ENCODE data around the gene ATXN10.
"Not testable (repeated sequence)": the region's sequence is repeated elsewhere in the genome, so short reads cannot be mapped to it uniquely, and the experiment has no call there.

The ATXN10 gene

DNA sequence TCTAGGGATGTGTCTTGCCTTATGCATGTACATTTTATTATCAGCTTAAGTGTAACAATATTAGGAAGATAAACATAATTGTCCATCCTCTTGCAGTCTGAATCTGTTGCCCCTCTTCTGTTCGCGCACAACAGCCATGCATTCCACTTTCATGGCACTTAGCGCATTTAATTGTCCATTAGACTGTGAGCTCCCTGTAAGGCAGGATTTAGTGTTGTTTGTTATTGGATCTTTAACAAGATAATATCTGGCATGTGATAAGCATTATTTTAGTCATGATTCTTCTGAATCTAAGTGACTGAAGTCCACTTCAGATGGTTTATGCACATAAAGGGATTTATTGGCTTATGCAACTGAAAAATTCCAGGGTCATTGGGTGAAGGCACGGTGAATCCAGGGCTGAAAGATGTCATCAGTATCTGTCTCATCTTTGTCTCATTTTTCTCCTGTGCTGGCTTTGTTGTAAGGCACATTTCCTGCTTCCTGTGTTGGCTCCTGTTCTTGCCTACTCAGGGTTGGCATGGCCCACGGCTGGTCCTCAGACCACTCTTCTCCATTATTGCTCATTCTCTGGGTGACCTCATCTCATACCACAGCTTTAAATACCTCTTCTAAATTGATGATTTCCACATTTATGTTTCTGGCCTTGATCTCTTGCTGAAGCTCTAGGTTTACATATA, 37.6 kb downstream of the ATXN10 start:
- DNase-seq (ENCODE audit: low spot score) = no peak

DNA sequence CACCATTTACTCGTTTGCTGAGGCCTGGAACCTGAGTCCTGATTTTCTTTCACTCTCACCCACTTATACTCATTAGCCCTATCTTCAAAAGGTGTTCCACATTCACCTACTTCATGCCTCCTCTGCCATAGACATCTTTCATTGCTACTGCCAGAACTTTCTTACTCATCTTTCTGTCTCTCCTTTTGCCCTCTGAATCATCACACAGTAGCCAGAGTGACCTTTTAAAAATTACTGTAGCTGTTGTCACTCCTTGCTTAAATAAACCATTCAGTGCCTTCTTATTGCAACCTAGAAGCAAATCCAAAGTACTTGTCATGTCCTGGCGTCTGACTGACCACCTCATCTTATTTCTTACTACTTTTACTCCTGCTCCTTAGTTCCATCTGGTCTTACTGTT, 38.2 kb downstream of the ATXN10 start:
- DNase-seq (ENCODE audit: low spot score) = no peak

- DNase-seq (ENCODE audit: low spot score) = no peak
These were observed 38.8 kb downstream of the ATXN10 start for GRCh38 chr22:45710469-45710868.

DNA sequence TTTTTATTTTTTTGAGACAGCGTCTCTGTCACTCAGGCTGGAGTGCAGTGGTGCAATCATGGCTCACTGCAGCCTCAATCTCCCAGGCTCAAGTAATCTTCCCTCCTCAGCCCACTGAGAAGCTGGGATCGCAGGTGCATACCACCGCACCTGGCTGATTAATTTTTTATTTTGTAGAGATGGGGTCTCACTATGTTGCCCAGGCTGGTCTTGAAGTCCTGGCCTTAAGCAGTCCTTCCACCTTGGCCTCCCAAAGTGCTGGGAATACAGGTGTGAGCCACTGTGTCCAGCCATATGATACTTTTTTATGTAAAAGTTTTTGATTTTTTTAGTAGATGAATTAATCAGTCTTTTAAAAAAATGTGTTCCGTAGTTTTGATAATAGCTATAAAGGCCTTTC, 42.8 kb downstream of the ATXN10 start:
- not testable (repeated sequence) for DNase-seq (ENCODE audit: low spot score)

DNA sequence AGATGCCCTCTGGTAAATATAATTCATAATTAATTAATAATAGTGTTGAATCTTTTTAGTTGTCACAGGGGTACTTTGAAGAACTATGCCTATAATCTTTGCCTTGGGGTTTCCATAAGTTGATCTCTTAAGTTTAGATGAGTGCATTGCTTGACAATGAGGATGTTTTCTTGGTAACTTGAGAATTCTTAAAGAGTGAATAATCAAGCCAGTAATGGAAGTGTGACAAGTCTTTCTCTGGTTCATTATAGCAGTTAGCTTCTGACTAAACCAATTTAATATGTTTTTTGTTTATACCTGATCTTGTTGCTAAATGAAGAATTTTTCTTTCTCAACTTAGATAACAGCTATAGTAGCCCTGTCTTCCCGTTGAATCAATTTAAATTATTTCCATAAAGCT, 46.2 kb downstream of the ATXN10 start:
- DNase-seq (ENCODE audit: low spot score) = no peak

DNA sequence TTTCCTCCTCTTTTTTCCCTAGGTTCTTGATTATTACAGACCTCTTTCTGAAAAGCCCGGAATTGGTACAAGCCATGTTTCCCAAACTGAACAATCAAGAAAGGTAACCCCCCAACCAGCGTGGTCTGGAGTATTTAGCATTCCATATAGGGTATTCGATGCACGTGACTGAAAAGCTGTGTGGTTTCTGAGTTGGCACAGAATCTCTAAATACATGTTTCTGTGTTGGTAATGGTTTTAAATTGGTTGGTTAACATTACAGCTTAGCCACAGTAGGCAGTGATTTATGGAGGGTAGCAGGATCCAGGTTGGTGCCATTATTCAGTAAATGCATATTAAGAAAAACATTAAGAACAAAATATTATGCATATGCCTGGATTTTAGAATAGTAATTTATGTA, 46.8 kb downstream of the ATXN10 start:
- DNase-seq (ENCODE audit: low spot score) = no peak

GRCh38 chr22:45720839-45721378, 49.3 kb downstream of the ATXN10 start:
- DNase-seq (ENCODE audit: low spot score) = no peak

- no peak for DNase-seq (ENCODE audit: low spot score)
These were observed 50.4 kb downstream of the ATXN10 start for GRCh38 chr22:45722006-45722405.

DNA sequence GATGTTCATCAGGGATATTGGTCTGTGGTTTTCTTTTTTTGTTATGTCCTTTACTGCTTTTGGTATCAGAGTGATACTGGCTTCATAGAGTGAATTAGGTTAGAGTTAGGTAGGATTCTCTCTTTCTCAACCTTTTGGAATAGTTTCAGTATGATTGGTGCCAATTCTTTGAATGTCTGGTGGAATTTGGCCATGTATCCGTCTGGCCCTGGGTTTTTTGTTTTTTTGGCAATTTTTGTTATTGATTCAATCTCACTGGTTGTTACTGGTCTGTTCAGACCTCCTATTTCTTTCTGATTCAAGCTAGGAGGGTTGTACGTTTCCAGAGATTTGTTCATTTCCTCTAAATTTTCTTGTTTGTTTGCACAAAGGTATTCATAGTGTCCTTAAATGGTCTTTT, 54.4 kb downstream of the ATXN10 start:
- DNase-seq (ENCODE audit: low spot score) = no peak

DNA sequence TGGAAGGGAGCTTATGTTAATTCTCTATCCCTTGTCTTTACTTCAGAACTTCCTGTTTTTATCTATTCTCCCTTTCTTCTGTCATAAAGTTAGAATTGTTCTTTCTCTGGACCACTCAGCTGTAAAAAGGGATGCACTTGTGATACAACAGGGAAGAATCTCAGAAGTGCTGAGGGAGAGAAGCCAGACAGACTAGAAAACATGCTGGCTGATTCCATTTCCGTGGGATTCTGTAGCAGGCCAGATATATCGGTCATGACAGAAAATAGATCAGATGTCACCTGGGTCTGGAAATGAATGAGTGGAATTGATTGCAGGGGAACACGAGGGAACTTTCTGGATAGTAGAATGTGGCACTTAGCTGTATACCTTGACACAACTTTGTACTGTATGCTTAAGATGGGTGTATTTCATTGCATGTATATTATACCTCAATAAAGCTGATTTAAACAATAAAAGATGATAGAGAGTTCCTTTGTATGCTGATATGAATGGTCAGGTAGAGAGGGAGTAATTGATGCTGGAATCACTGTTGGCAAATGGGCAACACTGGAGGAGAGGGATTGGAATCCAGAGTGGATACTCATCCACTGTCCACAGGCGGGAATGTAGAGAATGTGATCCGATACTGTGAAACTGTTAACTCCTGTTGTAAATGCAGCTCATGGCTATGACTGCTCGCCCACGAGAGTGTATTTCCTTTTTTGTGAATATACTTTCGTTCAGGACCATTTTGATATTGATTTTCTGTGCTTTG, 59.6 kb downstream of the ATXN10 start:
- DNase-seq (ENCODE audit: low spot score) = no peak

- DNase-seq (ENCODE audit: low spot score) = no peak
These were observed 60.3 kb downstream of the ATXN10 start for GRCh38 chr22:45731798-45732495.

DNA sequence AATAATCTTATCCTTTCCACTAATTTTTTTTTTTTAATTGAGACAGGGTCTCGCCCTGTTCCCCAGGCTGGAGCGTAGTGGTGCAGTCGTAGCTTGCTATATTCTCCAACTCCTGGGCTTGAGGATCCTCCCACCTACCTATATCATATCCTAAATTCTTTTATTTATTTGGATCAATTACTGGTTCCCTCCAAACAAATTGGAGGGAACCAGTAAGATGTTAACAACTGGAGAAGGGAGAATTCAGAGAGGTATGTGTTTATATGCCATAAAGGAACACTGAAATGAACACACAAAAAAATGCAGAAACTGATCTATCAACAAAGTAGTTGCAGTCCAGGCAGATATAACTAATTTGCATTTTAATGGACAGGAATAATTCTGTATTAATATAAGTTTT, 63.6 kb downstream of the ATXN10 start:
- no peak for DNase-seq (ENCODE audit: low spot score)

DNA sequence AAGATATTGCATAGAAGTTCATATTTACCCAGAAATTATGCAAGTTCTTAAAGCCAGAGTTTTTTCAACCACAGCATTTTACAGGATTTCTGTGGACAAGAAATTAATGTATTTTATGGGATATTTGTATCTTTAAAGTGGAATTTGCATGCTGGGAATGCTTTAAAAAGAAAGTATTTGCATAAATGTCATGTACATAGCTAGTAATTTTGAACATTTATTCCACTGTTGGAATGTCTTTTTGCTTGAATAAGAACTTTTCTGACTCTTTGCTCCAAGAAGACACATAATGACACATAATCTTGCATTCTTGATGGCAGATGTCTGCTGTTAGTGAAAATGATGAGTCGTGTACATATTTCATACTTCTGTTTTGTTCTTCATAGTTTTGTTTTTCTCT, 66.6 kb downstream of the ATXN10 start:
- no peak for DNase-seq (ENCODE audit: low spot score)

DNA sequence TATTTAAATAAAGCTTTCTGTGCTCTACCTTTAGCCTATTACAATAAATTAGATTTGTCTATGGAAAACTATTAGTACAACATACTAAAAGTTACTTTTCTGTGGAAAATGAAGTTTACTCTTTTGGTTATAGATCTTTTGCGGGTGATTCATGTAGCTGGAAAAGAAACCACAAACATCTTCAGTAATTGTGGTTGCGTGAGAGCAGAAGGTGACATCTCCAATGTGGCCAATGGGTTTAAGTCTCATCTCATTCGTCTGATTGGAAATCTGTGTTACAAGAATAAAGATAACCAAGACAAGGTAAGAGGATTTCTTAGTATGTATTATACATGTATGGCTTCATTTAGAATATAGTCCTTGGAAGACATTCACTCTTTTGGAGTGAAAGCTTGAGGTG, 68.6 kb downstream of the ATXN10 start:
- no peak for DNase-seq (ENCODE audit: low spot score)

- DNase-seq (ENCODE audit: low spot score) = no peak
These were observed 71.3 kb downstream of the ATXN10 start for GRCh38 chr22:45742866-45743450.

- DNase-seq (ENCODE audit: low spot score) = no peak
These were observed 72.1 kb downstream of the ATXN10 start for GRCh38 chr22:45743687-45744086.

GRCh38 chr22:45744442-45744841, 72.8 kb downstream of the ATXN10 start:
- DNase-seq (ENCODE audit: low spot score) = no peak

DNA sequence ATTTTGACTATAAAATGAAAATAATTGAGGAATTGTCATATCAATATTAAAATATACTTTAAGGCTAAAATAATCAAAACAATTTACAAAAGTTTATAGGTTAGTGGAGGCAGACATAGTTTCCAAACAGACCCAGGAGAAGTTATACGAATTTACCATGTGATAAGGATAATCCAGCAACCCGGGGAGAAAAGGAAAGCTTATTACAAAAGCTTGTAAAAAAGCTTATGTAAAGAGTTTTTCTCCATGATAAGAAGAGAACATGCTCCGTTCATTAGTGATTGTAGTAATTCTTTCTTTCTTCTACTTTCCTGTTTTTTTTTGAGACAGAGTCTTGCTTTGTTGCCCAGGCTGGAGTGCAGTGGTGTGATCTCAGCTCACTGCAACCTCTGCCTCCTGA, 79.0 kb downstream of the ATXN10 start:
- no peak for DNase-seq (ENCODE audit: low spot score)

DNA sequence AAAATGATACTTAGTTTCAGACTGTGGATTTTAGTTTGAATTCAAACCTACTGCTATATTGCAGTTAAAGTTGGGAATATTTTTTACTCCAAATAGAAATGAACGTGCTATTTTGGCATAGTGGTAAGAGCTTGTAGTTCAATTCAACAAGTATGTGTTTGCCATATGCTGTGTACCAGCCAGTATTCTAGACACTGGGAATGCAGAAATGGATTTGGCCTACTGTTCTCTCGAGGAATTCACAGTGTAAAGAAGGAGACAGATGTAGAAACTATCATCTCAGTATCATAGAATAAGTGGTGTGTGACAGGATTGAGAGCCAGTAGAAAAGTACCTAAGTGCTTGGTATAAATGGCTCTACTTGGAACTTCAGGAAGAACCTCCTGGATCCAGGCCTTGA, 80.4 kb downstream of the ATXN10 start:
- no peak for DNase-seq (ENCODE audit: low spot score)

DNA sequence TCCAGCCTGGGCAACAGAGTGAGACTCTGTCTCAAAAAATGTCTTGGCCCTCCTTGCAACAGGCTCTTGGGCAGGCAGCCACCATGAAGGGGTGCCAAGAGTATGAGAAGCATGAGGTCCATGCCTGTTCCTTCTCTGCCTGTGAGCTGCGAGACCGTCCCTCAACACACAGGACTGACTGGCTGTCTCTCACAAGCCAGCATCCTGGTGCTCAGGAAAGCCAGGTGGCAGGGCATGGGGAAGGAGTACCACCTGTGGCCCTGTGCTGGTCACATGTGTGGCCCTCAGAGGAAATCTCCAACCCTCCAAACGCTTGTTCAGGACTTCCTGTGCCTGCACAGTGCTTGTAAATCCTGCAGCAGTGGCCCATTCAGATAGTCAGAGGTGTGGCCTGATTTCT, 83.2 kb downstream of the ATXN10 start:
- DNase-seq (ENCODE audit: low spot score) = no peak

DNA sequence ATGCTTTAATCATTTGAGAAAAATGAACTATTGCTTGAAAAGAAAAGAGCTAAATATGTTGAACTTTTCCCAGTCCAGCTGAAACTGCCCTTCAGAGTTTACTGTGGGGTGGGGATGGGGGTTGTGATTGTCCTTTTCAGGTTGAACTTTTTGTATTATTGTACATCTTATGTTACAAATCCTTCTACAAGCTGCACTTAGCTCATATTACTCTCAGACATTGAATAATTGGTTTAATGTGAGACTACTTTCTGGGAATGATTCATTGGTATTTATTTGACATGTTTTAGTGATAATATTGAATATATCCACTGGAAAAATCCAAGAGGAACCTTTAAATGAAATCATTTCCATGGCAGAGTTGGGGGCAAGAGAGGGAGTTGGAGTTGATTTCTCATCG, 84.9 kb downstream of the ATXN10 start:
- no peak for DNase-seq (ENCODE audit: low spot score)

DNA sequence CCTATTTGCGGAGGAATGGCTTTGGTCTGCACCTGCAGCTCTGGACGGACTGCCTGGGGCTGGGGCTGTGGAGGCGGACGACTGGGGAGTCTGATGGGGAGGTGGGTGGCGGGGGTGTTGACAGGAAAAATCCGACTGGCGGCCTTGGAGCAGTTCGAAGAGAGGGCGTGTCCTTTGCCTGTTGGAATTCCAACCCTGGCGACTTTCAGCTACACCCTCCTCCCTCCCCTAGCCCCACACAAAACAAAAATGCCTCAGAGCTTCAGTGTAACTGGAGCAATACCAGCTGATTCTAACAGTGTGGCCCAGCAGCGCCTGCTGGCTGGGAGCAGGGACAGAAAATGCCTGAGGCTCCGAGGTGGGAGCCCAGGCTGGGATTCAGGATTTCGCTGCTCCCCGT, 85.4 kb downstream of the ATXN10 start:
- no peak for DNase-seq (ENCODE audit: low spot score)

GRCh38 chr22:45757936-45758335, 86.3 kb downstream of the ATXN10 start:
- no peak for DNase-seq (ENCODE audit: low spot score)
